HepG2 (cell line): Measurements from ENCODE around the gene BRD1.

ENCODE experiments used
- BHLHE40 ChIP-seq: IDR thresholded peaks from 2 replicates; pipeline ENCODE4 v1.6.1; 2011; ENCODE audit warnings: low read length, improper control_type of control experiment
- REST ChIP-seq, 2 experiments: IDR thresholded peaks; 2 replicates each; pipeline ENCODE4 v1.6.1; 2011 to 2012; ENCODE audit warnings: low read length in 2 of 2, borderline replicate concordance in 1 of 2, low read depth in 1 of 2, mild to moderate bottlenecking in 1 of 2, moderate library complexity in 1 of 2
- ZNF773 ChIP-seq: sonication (generic); formaldehyde crosslinking; IDR thresholded peaks from 2 replicates; pipeline ENCODE4 v1.4.0; 2020; ENCODE audit warnings: missing genetic modification reagents, borderline replicate concordance

GRCh38 chr22:49775867-49776511 is 51.7 kb downstream of the BRD1 start:
- TF ChIP-seq REST (IDR thresholded peaks at IDR 0.05; ENCODE audit: borderline replicate concordance in 1 of 2, low read depth in 1 of 2, low read length in 2 of 2) (no peak), ZNF773 (no peak), BHLHE40 (no peak)
